ENCODE measurements around the gene PRXL2B.
"Not testable (repeated sequence)": the region's sequence is repeated elsewhere in the genome, so short reads cannot be mapped to it uniquely, and the experiment has no call there.

DNA sequence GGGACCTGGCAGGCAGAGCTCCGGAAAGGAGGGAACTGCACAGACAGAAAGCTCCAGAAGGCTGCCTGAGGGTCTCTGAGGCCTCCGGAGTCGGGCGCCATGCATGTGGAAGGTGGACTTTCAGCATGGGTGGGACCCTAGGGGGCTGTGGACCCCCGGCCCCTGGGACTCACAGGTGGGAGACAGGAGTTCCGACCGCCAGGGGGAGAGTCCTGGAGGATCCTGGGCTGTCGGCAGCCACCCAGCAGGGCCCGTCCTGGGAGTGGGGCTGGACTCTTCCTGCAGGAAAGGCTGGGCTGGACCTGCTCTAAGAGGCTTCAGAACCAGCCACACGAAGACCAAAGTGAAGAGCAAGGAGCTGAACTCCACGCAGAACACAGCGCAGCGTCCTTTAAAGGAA, 16.9 kb upstream of the PRXL2B start:
- TF ChIP-seq CTCF, EZH2 (IDR thresholded peaks at IDR 0.05): not testable (repeated sequence)

Data from neural progenitor cell (in vitro differentiated cells).